ENCODE data around the gene TMOD2. TPM values are rescaled to one million over a fixed set of nuclear protein-coding genes. Genes with fewer than 3 reads are reported as not detected.

Gene TMOD2
- total RNA-seq, 4 donors from 2014 or later, result 1.8 to 6.8 (median 5.3) TPM

DNA sequence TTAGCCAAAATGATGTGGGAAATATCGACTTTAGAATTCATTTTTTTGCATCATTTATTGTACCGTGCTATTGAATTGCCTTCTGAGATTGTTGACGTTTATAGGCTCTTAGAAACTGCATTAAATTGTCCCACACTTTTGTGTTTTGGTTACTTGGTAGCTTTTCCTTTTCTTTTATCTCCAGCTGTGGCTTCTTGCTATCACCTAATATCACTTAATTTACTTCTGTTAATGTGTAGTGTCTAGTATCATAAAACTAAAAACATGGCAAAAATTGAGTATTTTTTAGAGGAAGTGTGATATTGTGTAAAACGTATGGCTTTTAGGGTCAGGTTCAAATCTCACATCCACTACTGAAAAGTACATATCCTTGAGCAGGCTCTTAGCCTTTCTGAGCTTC lies 89.3 kb downstream of the TMOD2 start:
- Histone ChIP-seq H3K4me3 (no peak overlapping the region), H3K27me3 (no peaks in the 10 kb centered on the region), H3K9me3 (no peaks in the 10 kb centered on the region), H3K36me3 (no peaks in the 10 kb centered on the region), H3K4me1 (peaks cover 17 to 78% (median 41%) of the 10 kb centered on the region in 4 donors), H3K27ac (no peak overlapping the region)
- TF ChIP-seq POLR2AphosphoS5 (IDR thresholded peaks at IDR 0.05), result no peak
- no peak for TF ChIP-seq POLR2A (IDR thresholded peaks at IDR 0.05)
- TF ChIP-seq EP300 (IDR thresholded peaks at IDR 0.05; ENCODE audit: low read depth), result no peak
- TF ChIP-seq CTCF (IDR thresholded peaks at IDR 0.05), result no peak
- in situ Hi-C loops (cut with MboI; ENCODE audit: low pct_ligation_motif_present in 1 of 4, low pct_unique_long_range_greater_than_20kb in 1 of 4, low sequenced_read_pairs in 3 of 4) (no loop called here), intact Hi-C loops (cut with DNase I; ENCODE audit: low total_unique reads) (no loop called here)
- DNase-seq, result no peak
- WGBS, 2 donors (ENCODE audit: low coverage in 1 of 2), result 74 to 81% methylated on average over 4 of the region's 4 CpGs

- WGBS, 2 donors (ENCODE audit: low coverage in 1 of 2), result 74 to 78% methylated on average over 4 to 5 of the region's 5 CpGs
- in situ Hi-C loops (cut with MboI; ENCODE audit: low pct_ligation_motif_present in 1 of 4, low pct_unique_long_range_greater_than_20kb in 1 of 4, low sequenced_read_pairs in 3 of 4) (no loop called here), intact Hi-C loops (cut with DNase I; ENCODE audit: low total_unique reads) (no loop called here)
- Histone ChIP-seq H3K36me3 (no peaks in the 10 kb centered on the region), H3K4me1 (peaks cover 17 to 83% (median 45%) of the 10 kb centered on the region in 4 donors), H3K27me3 (no peaks in the 10 kb centered on the region), H3K9me3 (no peaks in the 10 kb centered on the region), H3K4me3 (no peak overlapping the region), H3K27ac (peak overlapping the region in 2 of 4 donors; percentile 10 to 41)
- no peak for TF ChIP-seq POLR2A (IDR thresholded peaks at IDR 0.05)
- no peak for TF ChIP-seq POLR2AphosphoS5 (IDR thresholded peaks at IDR 0.05)
- TF ChIP-seq CTCF (IDR thresholded peaks at IDR 0.05), result no peak
- TF ChIP-seq EP300 (IDR thresholded peaks at IDR 0.05; ENCODE audit: low read depth), result no peak
- no peak for DNase-seq
These were observed 90.1 kb downstream of the TMOD2 start for GRCh38 chr15:51841406-51842040.

DNA sequence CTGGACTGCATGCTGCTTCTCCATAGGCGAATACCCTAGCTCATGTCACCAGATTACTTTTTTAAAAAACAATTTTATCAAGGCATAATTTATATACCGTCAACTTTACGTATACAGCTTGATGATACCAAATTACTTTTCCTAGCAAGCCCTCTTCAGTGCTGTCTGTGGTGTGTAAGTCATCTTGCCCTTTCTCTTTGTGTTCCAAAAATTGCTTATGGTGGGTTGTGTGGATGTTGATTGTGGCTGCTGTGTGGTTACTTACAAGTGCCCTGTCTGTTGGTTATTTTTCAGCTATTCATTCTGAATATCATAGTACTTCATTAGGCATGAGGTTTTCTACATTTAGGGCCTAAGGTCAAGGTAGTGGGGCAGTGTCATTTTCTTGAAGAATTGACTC lies 90.9 kb downstream of the TMOD2 start:
- H3K36me3 ChIP-seq, result no peaks in the 10 kb centered on the region
- 90 to 94% methylated on average over 3 of the region's 3 CpGs for WGBS, 2 donors (ENCODE audit: low coverage in 1 of 2)
- H3K4me1 ChIP-seq, result peaks cover 17 to 84% (median 49%) of the 10 kb centered on the region in 4 donors
- DNase-seq, result no peak
- intact Hi-C loops (cut with DNase I; ENCODE audit: low total_unique reads) (no loop called here), in situ Hi-C loops (cut with MboI; ENCODE audit: low pct_ligation_motif_present in 1 of 4, low pct_unique_long_range_greater_than_20kb in 1 of 4, low sequenced_read_pairs in 3 of 4) (no loop called here)
- H3K4me3 ChIP-seq, result no peak overlapping the region
- no peak for TF ChIP-seq CTCF (IDR thresholded peaks at IDR 0.05)
- TF ChIP-seq EP300 (IDR thresholded peaks at IDR 0.05; ENCODE audit: low read depth), result no peak
- no peak for TF ChIP-seq POLR2AphosphoS5 (IDR thresholded peaks at IDR 0.05)
- TF ChIP-seq POLR2A (IDR thresholded peaks at IDR 0.05), result no peak
- H3K9me3 ChIP-seq, result no peaks in the 10 kb centered on the region
- no peaks in the 10 kb centered on the region for H3K27me3 ChIP-seq
- H3K27ac ChIP-seq, result peak overlapping the region in 2 of 4 donors; percentile 10 to 41

GRCh38 chr15:51842852-51843737 lies 91.7 kb downstream of the TMOD2 start:
- DNase-seq, result no peak

More at GRCh38 chr15:51842852-51843737, 91.7 kb downstream of the TMOD2 start:
- intact Hi-C loops (cut with DNase I; ENCODE audit: low total_unique reads) (no loop called here), in situ Hi-C loops (cut with MboI; ENCODE audit: low pct_ligation_motif_present in 1 of 4, low pct_unique_long_range_greater_than_20kb in 1 of 4, low sequenced_read_pairs in 3 of 4) (no loop called here)
- no peaks in the 10 kb centered on the region for H3K36me3 ChIP-seq
- TF ChIP-seq CTCF (IDR thresholded peaks at IDR 0.05) (no peak), EP300 (IDR thresholded peaks at IDR 0.05; ENCODE audit: low read depth) (no peak), POLR2A (IDR thresholded peaks at IDR 0.05) (no peak), POLR2AphosphoS5 (IDR thresholded peaks at IDR 0.05) (no peak)
- H3K27me3 ChIP-seq, result no peaks in the 10 kb centered on the region
- H3K4me3 ChIP-seq, result no peak overlapping the region
- H3K9me3 ChIP-seq, result no peaks in the 10 kb centered on the region
- H3K27ac ChIP-seq, result peak overlapping the region; percentile 14 to 50 (median 45)
- 51 to 55% methylated on average over 5 to 6 of the region's 6 CpGs for WGBS, 2 donors (ENCODE audit: low coverage in 1 of 2)
- peaks cover 17 to 79% (median 43%) of the 10 kb centered on the region in 4 donors for H3K4me1 ChIP-seq

Data from transverse colon (tissue), 4 donors.